SK-N-SH (cell line): ENCODE measurements around the gene TMEM11.

ENCODE experiments used
- EP300 ChIP-seq, 2 experiments: IDR thresholded peaks; 2 replicates each; pipeline versions ENCODE4 v1.4.0 to v1.6.1; 2012; ENCODE audit warnings: borderline replicate concordance in 1 of 2, low read depth in 1 of 2, low read length in 1 of 2
- FOXJ3 ChIP-seq: sonication (generic); formaldehyde crosslinking; IDR thresholded peaks from 2 replicates; pipeline ENCODE4 v1.5.1; 2020; ENCODE audit warnings: mild to moderate bottlenecking, missing genetic modification reagents
- FOXM1 ChIP-seq: IDR thresholded peaks from 2 replicates; pipeline ENCODE4 v1.4.0; 2012; ENCODE audit warnings: low read depth, mild to moderate bottlenecking
- NFIC ChIP-seq: IDR thresholded peaks from 2 replicates; pipeline ENCODE4 v1.4.0; 2012; ENCODE audit warnings: borderline replicate concordance
- RCOR1 ChIP-seq: fragments of 150-350 bp; IDR thresholded peaks from 2 replicates; pipeline ENCODE4 v1.6.1; 2017; ENCODE audit warnings: antibody characterized with exemption, low read length
- RFX5 ChIP-seq: IDR thresholded peaks from 2 replicates; pipeline ENCODE4 v1.6.1; 2012; ENCODE audit warnings: mild to moderate bottlenecking, improper control_type of control experiment, low read length
- SIN3A ChIP-seq: IDR thresholded peaks from 2 replicates; pipeline ENCODE4 v1.6.1; 2012; ENCODE audit warnings: low read depth, mild to moderate bottlenecking, low read length, moderate library complexity, borderline replicate concordance
- TEAD4 ChIP-seq: IDR thresholded peaks from 2 replicates; pipeline ENCODE4 v1.4.0; 2012; ENCODE audit warnings: mild to moderate bottlenecking, borderline replicate concordance; ENCODE audit not compliant: insufficient read depth
- TF ChIP-seq, protein P1 (sequence below): fragments of 200-600 bp; sonication (generic); IDR thresholded peaks from 2 replicates; pipeline ENCODE4 v1.6.1; 2017; ENCODE audit warnings: antibody characterized with exemption, mild to moderate bottlenecking, moderate library complexity
- TF ChIP-seq, protein P2 (sequence below): IDR thresholded peaks from 2 replicates; pipeline ENCODE4 v1.6.1; 2012; ENCODE audit warnings: mild to moderate bottlenecking, low read depth, low read length, moderate library complexity
- TF ChIP-seq, protein P3 (sequence below): IDR thresholded peaks from 2 replicates; pipeline ENCODE4 v1.4.0; 2012; ENCODE audit warnings: low read depth
- TF ChIP-seq, protein P4 (sequence below): IDR thresholded peaks from 2 replicates; pipeline ENCODE4; 2012
- TF ChIP-seq, protein P5 (sequence below): IDR thresholded peaks from 2 replicates; pipeline ENCODE4 v1.4.0; 2012; ENCODE audit warnings: low read depth, borderline replicate concordance

DNA sequence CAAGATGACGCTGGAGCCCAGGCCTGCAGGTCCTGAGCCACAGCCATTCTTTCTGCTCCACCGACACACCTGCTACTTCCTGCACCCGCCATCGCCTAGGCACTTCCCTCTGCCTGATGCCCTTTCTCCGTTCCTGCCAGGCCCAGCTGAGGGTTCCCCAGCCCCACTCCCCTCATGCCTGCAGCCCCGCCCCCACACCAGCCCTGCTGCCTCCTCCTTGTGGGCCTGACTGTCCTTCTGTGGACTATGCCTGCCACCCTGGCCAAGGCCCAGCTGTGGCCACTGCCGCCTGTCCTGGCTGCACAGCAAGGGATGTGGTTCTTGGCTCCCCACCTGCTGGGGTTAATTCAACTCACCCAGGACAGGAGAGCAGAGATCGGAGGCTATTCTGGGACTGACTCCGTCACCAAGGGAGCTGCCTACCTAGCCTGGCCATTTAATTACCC lies 31.7 kb upstream of the TMEM11 start:
- TF ChIP-seq RCOR1, result no peak
- TF ChIP-seq, protein P1, sequence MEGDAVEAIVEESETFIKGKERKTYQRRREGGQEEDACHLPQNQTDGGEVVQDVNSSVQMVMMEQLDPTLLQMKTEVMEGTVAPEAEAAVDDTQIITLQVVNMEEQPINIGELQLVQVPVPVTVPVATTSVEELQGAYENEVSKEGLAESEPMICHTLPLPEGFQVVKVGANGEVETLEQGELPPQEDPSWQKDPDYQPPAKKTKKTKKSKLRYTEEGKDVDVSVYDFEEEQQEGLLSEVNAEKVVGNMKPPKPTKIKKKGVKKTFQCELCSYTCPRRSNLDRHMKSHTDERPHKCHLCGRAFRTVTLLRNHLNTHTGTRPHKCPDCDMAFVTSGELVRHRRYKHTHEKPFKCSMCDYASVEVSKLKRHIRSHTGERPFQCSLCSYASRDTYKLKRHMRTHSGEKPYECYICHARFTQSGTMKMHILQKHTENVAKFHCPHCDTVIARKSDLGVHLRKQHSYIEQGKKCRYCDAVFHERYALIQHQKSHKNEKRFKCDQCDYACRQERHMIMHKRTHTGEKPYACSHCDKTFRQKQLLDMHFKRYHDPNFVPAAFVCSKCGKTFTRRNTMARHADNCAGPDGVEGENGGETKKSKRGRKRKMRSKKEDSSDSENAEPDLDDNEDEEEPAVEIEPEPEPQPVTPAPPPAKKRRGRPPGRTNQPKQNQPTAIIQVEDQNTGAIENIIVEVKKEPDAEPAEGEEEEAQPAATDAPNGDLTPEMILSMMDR, result no peak
- TF ChIP-seq EP300 (IDR thresholded peaks at IDR 0.05; ENCODE audit: borderline replicate concordance in 1 of 2, low read depth in 1 of 2, low read length in 1 of 2), result no peak
- TF ChIP-seq, protein P2, sequence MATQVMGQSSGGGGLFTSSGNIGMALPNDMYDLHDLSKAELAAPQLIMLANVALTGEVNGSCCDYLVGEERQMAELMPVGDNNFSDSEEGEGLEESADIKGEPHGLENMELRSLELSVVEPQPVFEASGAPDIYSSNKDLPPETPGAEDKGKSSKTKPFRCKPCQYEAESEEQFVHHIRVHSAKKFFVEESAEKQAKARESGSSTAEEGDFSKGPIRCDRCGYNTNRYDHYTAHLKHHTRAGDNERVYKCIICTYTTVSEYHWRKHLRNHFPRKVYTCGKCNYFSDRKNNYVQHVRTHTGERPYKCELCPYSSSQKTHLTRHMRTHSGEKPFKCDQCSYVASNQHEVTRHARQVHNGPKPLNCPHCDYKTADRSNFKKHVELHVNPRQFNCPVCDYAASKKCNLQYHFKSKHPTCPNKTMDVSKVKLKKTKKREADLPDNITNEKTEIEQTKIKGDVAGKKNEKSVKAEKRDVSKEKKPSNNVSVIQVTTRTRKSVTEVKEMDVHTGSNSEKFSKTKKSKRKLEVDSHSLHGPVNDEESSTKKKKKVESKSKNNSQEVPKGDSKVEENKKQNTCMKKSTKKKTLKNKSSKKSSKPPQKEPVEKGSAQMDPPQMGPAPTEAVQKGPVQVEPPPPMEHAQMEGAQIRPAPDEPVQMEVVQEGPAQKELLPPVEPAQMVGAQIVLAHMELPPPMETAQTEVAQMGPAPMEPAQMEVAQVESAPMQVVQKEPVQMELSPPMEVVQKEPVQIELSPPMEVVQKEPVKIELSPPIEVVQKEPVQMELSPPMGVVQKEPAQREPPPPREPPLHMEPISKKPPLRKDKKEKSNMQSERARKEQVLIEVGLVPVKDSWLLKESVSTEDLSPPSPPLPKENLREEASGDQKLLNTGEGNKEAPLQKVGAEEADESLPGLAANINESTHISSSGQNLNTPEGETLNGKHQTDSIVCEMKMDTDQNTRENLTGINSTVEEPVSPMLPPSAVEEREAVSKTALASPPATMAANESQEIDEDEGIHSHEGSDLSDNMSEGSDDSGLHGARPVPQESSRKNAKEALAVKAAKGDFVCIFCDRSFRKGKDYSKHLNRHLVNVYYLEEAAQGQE, result no peak
- TF ChIP-seq FOXJ3 (CRISPR knock-in tag), result no peak
- TF ChIP-seq RFX5, result no peak
- no peak for TF ChIP-seq FOXM1
- TF ChIP-seq, protein P3, sequence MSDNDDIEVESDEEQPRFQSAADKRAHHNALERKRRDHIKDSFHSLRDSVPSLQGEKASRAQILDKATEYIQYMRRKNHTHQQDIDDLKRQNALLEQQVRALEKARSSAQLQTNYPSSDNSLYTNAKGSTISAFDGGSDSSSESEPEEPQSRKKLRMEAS, result no peak
- TF ChIP-seq NFIC, result no peak
- TF ChIP-seq TEAD4, result no peak
- TF ChIP-seq, protein P4, sequence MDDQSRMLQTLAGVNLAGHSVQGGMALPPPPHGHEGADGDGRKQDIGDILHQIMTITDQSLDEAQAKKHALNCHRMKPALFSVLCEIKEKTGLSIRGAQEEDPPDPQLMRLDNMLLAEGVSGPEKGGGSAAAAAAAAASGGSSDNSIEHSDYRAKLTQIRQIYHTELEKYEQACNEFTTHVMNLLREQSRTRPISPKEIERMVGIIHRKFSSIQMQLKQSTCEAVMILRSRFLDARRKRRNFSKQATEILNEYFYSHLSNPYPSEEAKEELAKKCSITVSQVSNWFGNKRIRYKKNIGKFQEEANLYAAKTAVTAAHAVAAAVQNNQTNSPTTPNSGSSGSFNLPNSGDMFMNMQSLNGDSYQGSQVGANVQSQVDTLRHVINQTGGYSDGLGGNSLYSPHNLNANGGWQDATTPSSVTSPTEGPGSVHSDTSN, result no peak
- TF ChIP-seq, protein P5, sequence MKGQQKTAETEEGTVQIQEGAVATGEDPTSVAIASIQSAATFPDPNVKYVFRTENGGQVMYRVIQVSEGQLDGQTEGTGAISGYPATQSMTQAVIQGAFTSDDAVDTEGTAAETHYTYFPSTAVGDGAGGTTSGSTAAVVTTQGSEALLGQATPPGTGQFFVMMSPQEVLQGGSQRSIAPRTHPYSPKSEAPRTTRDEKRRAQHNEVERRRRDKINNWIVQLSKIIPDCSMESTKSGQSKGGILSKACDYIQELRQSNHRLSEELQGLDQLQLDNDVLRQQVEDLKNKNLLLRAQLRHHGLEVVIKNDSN, result no peak
- TF ChIP-seq SIN3A, result no peak
